MV-4-11 (cell line): ENCODE measurements around the gene NRN1.
A peak's percentile ranks its signal among the peaks of the same experiment; 100 is the strongest.
"Not testable (repeated sequence)": the region's sequence is repeated elsewhere in the genome, so short reads cannot be mapped to it uniquely, and the experiment has no call there.

Experiments
- DNase-seq: peaks from one replicate; lab custom pipeline; 2025; lab: John Stamatoyannopoulos, UW

NRN1 gene

GRCh38 chr6:6006428-6007365, at the start of gene NRN1:
Gene NRN1, minus strand, starts transcription at chr6:6006925. Its CDS starts 176 bp downstream, at chr6:6006749.
- no peak for DNase-seq

GRCh38 chr6:6052216-6052615, 45.5 kb upstream of the NRN1 start:
- no peak for DNase-seq

- no peak for DNase-seq
Observed at GRCh38 chr6:6046716-6047115, 40.0 kb upstream of the NRN1 start.

- peak; percentile 76 for DNase-seq
Observed at GRCh38 chr6:6039946-6040509, 33.3 kb upstream of the NRN1 start.

- no peak for DNase-seq
Observed at GRCh38 chr6:6037179-6037578, 30.5 kb upstream of the NRN1 start.

GRCh38 chr6:6033858-6034257, 27.1 kb upstream of the NRN1 start:
- DNase-seq: no peak

- DNase-seq: no peak
Observed at GRCh38 chr6:6026513-6027205, 19.9 kb upstream of the NRN1 start.

- DNase-seq: no peak
Observed at GRCh38 chr6:6025736-6026135, 19.0 kb upstream of the NRN1 start.

GRCh38 chr6:6024220-6024619, 17.5 kb upstream of the NRN1 start:
- DNase-seq: no peak

- not testable (repeated sequence) for DNase-seq
Observed at GRCh38 chr6:6022841-6023240, 16.1 kb upstream of the NRN1 start.

- DNase-seq: peak; percentile 81
Observed at GRCh38 chr6:6008648-6009421, 2.1 kb upstream of the NRN1 start.

GRCh38 chr6:6008089-6008647, 1.4 kb upstream of the NRN1 start:
- no peak for DNase-seq

- peak; percentile 10 for DNase-seq
Observed at GRCh38 chr6:6007366-6008088, 802 bp upstream of the NRN1 start.

- DNase-seq: no peak
Observed at GRCh38 chr6:6006006-6006427, 708 bp downstream of the NRN1 start.

GRCh38 chr6:6005051-6006005, 1.4 kb downstream of the NRN1 start:
- no peak for DNase-seq

GRCh38 chr6:6004390-6004995, 2.2 kb downstream of the NRN1 start:
- no peak for DNase-seq

GRCh38 chr6:6003621-6004366, 2.9 kb downstream of the NRN1 start:
- peak; percentile 15 for DNase-seq

GRCh38 chr6:6002848-6003620, 3.7 kb downstream of the NRN1 start:
- DNase-seq: no peak
